OCI-LY1 (cell line): Measurements from ENCODE around the gene SIDT1.

Source experiments
- H2AFZ ChIP-seq: fragments of 200-600 bp; sonication (generic), shearing (Covaris generic); 2 replicates; pipeline ENCODE4 v1.6.0; 2014; ENCODE audit warnings: antibody characterized with exemption, mild to moderate bottlenecking, low read length
- H3F3A ChIP-seq: fragments of 200-600 bp; sonication (generic), shearing (Covaris generic); 2 replicates; pipeline ENCODE4 v1.6.0; 2014; ENCODE audit warnings: mild to moderate bottlenecking, antibody characterized with exemption, low read length, moderate library complexity; ENCODE audit not compliant: insufficient read depth
- H3K27ac ChIP-seq: fragments of 200-600 bp; sonication (generic); 2 replicates; pipeline ENCODE4 v1.5.1; 2014; ENCODE audit warnings: low read length, mixed run types, mild to moderate bottlenecking, low read depth; ENCODE audit not compliant: poor library complexity, severe bottlenecking
- H3K27me3 ChIP-seq: fragments of 200-600 bp; sonication (generic); 2 replicates; pipeline ENCODE4 v1.6.0; 2014; ENCODE audit warnings: antibody characterized with exemption, mild to moderate bottlenecking, low read length, moderate library complexity; ENCODE audit not compliant: insufficient read depth
- H3K36me3 ChIP-seq: fragments of 200-600 bp; sonication (generic); 2 replicates; pipeline ENCODE4 v1.6.1; 2014; ENCODE audit warnings: mild to moderate bottlenecking, antibody characterized with exemption, low read length, moderate library complexity, mixed read lengths; ENCODE audit not compliant: insufficient read depth
- H3K4me1 ChIP-seq: fragments of 200-600 bp; sonication (generic); 2 replicates; pipeline ENCODE4 v1.5.1; 2014; ENCODE audit warnings: mild to moderate bottlenecking, low read length, moderate library complexity; ENCODE audit not compliant: insufficient read depth, severe bottlenecking
- H3K4me2 ChIP-seq: fragments of 200-600 bp; sonication (generic), shearing (Covaris generic); 2 replicates; pipeline ENCODE4 v1.6.1; 2014; ENCODE audit warnings: low read length
- H3K4me3 ChIP-seq: fragments of 200-600 bp; sonication (generic); 2 replicates; pipeline ENCODE4 v1.5.1; 2014; ENCODE audit warnings: low read length, low read depth, mild to moderate bottlenecking, mixed read lengths; ENCODE audit not compliant: poor library complexity, severe bottlenecking
- H3K79me2 ChIP-seq: fragments of 200-600 bp; shearing (Covaris generic); 2 replicates; pipeline ENCODE4 v1.6.1; 2016; ENCODE audit warnings: mixed run types, low read length, mixed read lengths; ENCODE audit not compliant: insufficient read depth
- H3K9ac ChIP-seq: fragments of 200-600 bp; sonication (generic), shearing (Covaris generic); 2 replicates; pipeline ENCODE4 v1.6.1; 2014; ENCODE audit warnings: mild to moderate bottlenecking, low read length, mixed read lengths
- H3K9me2 ChIP-seq: fragments of 200-600 bp; sonication (generic), shearing (Covaris generic); 2 replicates; pipeline ENCODE4 v1.6.1; 2014; ENCODE audit warnings: low read depth, mild to moderate bottlenecking, low read length, mixed read lengths
- H3K9me3 ChIP-seq: fragments of 200-600 bp; shearing (Covaris generic); 2 replicates; pipeline ENCODE4 v1.6.1; 2014; ENCODE audit warnings: low read length, mixed read lengths
- H4K20me1 ChIP-seq: fragments of 200-600 bp; sonication (generic), shearing (Covaris generic); 2 replicates; pipeline ENCODE4 v1.6.0; 2016; ENCODE audit warnings: mild to moderate bottlenecking, low read length; ENCODE audit not compliant: insufficient read depth
- CTCF ChIP-seq: fragments of 200-600 bp; sonication (generic), shearing (Covaris generic); IDR thresholded peaks from 2 replicates; pipeline ENCODE4 v1.5.1; 2017; ENCODE audit warnings: mild to moderate bottlenecking, antibody characterized with exemption, low read length, moderate library complexity, mixed read lengths
- EZH2 ChIP-seq: fragments of 200-600 bp; sonication (generic), shearing (Covaris generic); IDR thresholded peaks from 2 replicates; pipeline ENCODE4 v1.8.0; 2017; ENCODE audit warnings: borderline replicate concordance, mixed run types, mild to moderate bottlenecking, antibody characterized with exemption, low read length, moderate library complexity, mixed read lengths

The SIDT1 gene

GRCh38 chr3:113521981-113522380 is 10.4 kb upstream of the SIDT1 start:
- Histone ChIP-seq H3K27ac (no peak overlapping the region), H3F3A (no peaks in the 10 kb centered on the region), H3K9ac (no peak overlapping the region), H3K36me3 (no peaks in the 10 kb centered on the region), H3K4me3 (no peak overlapping the region), H4K20me1 (no peaks in the 10 kb centered on the region), H3K79me2 (no peaks in the 10 kb centered on the region), H2AFZ (no peak overlapping the region), H3K4me2 (no peak overlapping the region), H3K9me3 (no peaks in the 10 kb centered on the region), H3K4me1 (no peaks in the 10 kb centered on the region), H3K27me3 (no peaks in the 10 kb centered on the region), H3K9me2 (no peaks in the 10 kb centered on the region)
- TF ChIP-seq CTCF = no peak
- no peak for TF ChIP-seq EZH2

- Histone ChIP-seq H3K4me1 (no peaks in the 10 kb centered on the region), H3K9ac (no peak overlapping the region), H3K4me2 (no peak overlapping the region), H3K9me2 (no peaks in the 10 kb centered on the region), H3K79me2 (no peaks in the 10 kb centered on the region), H3K27me3 (no peaks in the 10 kb centered on the region), H2AFZ (no peak overlapping the region), H4K20me1 (no peaks in the 10 kb centered on the region), H3K36me3 (no peaks in the 10 kb centered on the region), H3K4me3 (no peak overlapping the region), H3K27ac (no peak overlapping the region), H3F3A (no peaks in the 10 kb centered on the region), H3K9me3 (no peaks in the 10 kb centered on the region)
- TF ChIP-seq EZH2 (no peak), CTCF (no peak)
Measured at GRCh38 chr3:113523241-113523640, 9.1 kb upstream of the SIDT1 start.

- Histone ChIP-seq H2AFZ (peak overlapping the region; percentile 76), H3F3A (no peaks in the 10 kb centered on the region), H3K4me1 (peaks cover 29% of the 10 kb centered on the region), H3K9me2 (no peaks in the 10 kb centered on the region), H3K4me2 (peak overlapping the region; percentile 76), H3K9ac (peak overlapping the region; percentile 70), H3K79me2 (no peaks in the 10 kb centered on the region), H3K36me3 (no peaks in the 10 kb centered on the region), H4K20me1 (no peaks in the 10 kb centered on the region), H3K9me3 (no peaks in the 10 kb centered on the region), H3K27ac (peak overlapping the region; percentile 57), H3K4me3 (peak overlapping the region; percentile 74), H3K27me3 (no peaks in the 10 kb centered on the region)
- TF ChIP-seq CTCF (peak; percentile 27; the same call in 1 of the 2 replicates), EZH2 (no peak)
Measured at GRCh38 chr3:113532698-113533533, 561 bp downstream of the SIDT1 start.
